Measurements from ENCODE around the gene TRMT11.

The TRMT11 gene

GRCh38 chr6:126077810-126078776 lies 91.8 kb downstream of the TRMT11 start:
- DNase-seq: no peak

DNA sequence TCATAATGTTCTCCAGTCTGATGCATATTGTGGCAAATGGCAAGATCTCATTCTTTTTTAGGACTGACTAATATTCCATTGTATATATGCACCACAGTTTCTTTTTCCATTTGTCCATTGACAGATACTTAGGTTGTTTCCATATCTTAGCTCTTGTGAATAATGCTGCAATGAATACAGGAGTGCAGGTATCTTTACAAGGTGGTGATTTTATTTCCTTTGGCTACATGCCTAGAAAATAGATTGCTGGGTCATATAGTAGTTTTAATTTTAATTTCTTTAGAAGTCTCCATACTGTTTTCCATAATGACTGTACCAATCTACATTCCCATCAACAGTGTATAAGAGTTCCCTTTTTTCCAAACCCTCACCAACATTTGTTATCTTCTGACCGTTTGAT lies 97.5 kb downstream of the TRMT11 start:
- DNase-seq: no peak

- no peak for DNase-seq
Observed at GRCh38 chr6:126086560-126086959, 100.2 kb downstream of the TRMT11 start.
